IMR-90 (cell line): Measurements from ENCODE around the gene ZFX. TPM values are rescaled to one million over a fixed set of nuclear protein-coding genes. Genes with fewer than 3 reads are reported as not detected.

ENCODE experiments used
- ATAC-seq: fragments of 200-7000 bp; cut with Tn5 transposase; 2 replicates; pipeline ENCODE4 v1.9.1; 2020; ENCODE audit warnings: low read depth, mild to moderate bottlenecking, moderate library complexity
- BruUV-seq: library from RNA; stranded (reverse); fragments of 400-500 nt; replicated peaks from 2 replicates; lab custom pipeline; 2021; lab: Mats Ljungman, UMichigan
- CTCF ChIA-PET: fragments of 300-600 bp; formaldehyde crosslinking; extraction: SDS; loops from one replicate; lab custom pipeline; 2021; ENCODE audit warnings: antibody characterized with exemption; lab: Yijun Ruan, JAX
- POLR2A ChIA-PET: fragments of 300-600 bp; sonication (Branson Sonifier 250); formaldehyde crosslinking; loops from one replicate; lab custom pipeline; 2022; ENCODE audit warnings: antibody characterized with exemption; ENCODE audit not compliant: unreplicated experiment; lab: Charles Lee
- DNase-seq: peaks from one replicate; pipeline ENCODE4 v3.0.0; 2013
- H2AFZ ChIP-seq: replicated peaks from 2 replicates; pipeline ENCODE3; 2013; ENCODE audit warnings: low read length, mild to moderate bottlenecking; ENCODE audit not compliant: poor library complexity
- H2AK5ac ChIP-seq: 2 replicates; pipeline ENCODE4 v1.6.1; 2013; ENCODE audit warnings: low read depth, low read length, inconsistent platforms
- H2AK9ac ChIP-seq: replicated peaks from 2 replicates; pipeline ENCODE3; 2013; ENCODE audit warnings: mild to moderate bottlenecking, low read depth, low read length, moderate library complexity; ENCODE audit not compliant: poor library complexity
- H2BK120ac ChIP-seq: 2 replicates; pipeline ENCODE4 v1.6.1; 2013; ENCODE audit warnings: low read depth, low read length, inconsistent platforms
- H2BK15ac ChIP-seq: 3 replicates; pipeline ENCODE4 v1.6.1; 2013; ENCODE audit warnings: low read depth, low read length, inconsistent platforms
- H2BK20ac ChIP-seq: 2 replicates; pipeline ENCODE4 v1.6.1; 2013; ENCODE audit warnings: low read depth, mild to moderate bottlenecking, inconsistent platforms, low read length, moderate library complexity
- H2BK5ac ChIP-seq: 2 replicates; pipeline ENCODE4 v1.6.1; 2013; ENCODE audit warnings: mild to moderate bottlenecking, low read depth, low read length, inconsistent platforms; ENCODE audit not compliant: poor library complexity, severe bottlenecking
- H3K14ac ChIP-seq: replicated peaks from 2 replicates; pipeline ENCODE4 v1.6.1; 2013; ENCODE audit warnings: low read depth, low read length, inconsistent platforms
- H3K18ac ChIP-seq: 2 replicates; pipeline ENCODE4 v1.6.1; 2013; ENCODE audit warnings: low read depth, low read length, control low read depth
- H3K23ac ChIP-seq: 2 replicates; pipeline ENCODE4 v1.6.1; 2013; ENCODE audit warnings: low read depth, low read length, inconsistent platforms
- H3K27ac ChIP-seq: 2 replicates; pipeline ENCODE4 v1.5.1; 2013; ENCODE audit warnings: mild to moderate bottlenecking, control low read depth, low read length; ENCODE audit not compliant: insufficient read depth
- H3K27me3 ChIP-seq: 2 replicates; pipeline ENCODE4 v1.6.1; 2013; ENCODE audit warnings: low read length; ENCODE audit not compliant: control insufficient read depth, insufficient read depth
- H3K36me3 ChIP-seq: 2 replicates; pipeline ENCODE4 v1.6.1; 2013; ENCODE audit warnings: low read length, mixed read lengths; ENCODE audit not compliant: control insufficient read depth, insufficient read depth
- H3K4ac ChIP-seq: 2 replicates; pipeline ENCODE4 v1.6.1; 2013; ENCODE audit warnings: low read depth, low read length, inconsistent platforms
- H3K4me1 ChIP-seq: 2 replicates; pipeline ENCODE4 v1.6.1; 2013; ENCODE audit warnings: low read length, mixed read lengths; ENCODE audit not compliant: control insufficient read depth, insufficient read depth
- H3K4me2 ChIP-seq: 2 replicates; pipeline ENCODE4 v1.6.1; 2013; ENCODE audit warnings: low read depth, mild to moderate bottlenecking, control low read depth, low read length, moderate library complexity
- H3K4me3 ChIP-seq: 2 replicates; pipeline ENCODE4 v1.5.1; 2013; ENCODE audit warnings: low read depth, mild to moderate bottlenecking, control low read depth, low read length, moderate library complexity; ENCODE audit not compliant: insufficient read depth
- H3K56ac ChIP-seq: 2 replicates; pipeline ENCODE4 v1.6.1; 2013; ENCODE audit warnings: low read length, inconsistent platforms; ENCODE audit not compliant: insufficient read depth; ENCODE audit errors: extremely low read depth
- H3K79me1 ChIP-seq, 2 experiments: 2 replicates each; pipeline ENCODE4 v1.6.1; 2013; ENCODE audit warnings: low read length in 2 of 2, inconsistent platforms in 1 of 2, low read depth in 1 of 2
- H3K9ac ChIP-seq: 2 replicates; pipeline ENCODE4 v1.6.1; 2013; ENCODE audit warnings: low read depth, low read length, control low read depth
- H3K9me1 ChIP-seq: 2 replicates; pipeline ENCODE4 v1.6.1; 2013; ENCODE audit warnings: low read length, inconsistent platforms; ENCODE audit not compliant: insufficient read depth
- H3K9me3 ChIP-seq: 2 replicates; pipeline ENCODE4 v1.6.1; 2013; ENCODE audit warnings: low read length; ENCODE audit not compliant: control insufficient read depth, insufficient read depth
- H4K20me1 ChIP-seq: 2 replicates; pipeline ENCODE4 v1.6.1; 2013; ENCODE audit warnings: low read length, inconsistent platforms; ENCODE audit not compliant: insufficient read depth
- H4K5ac ChIP-seq: 2 replicates; pipeline ENCODE4 v1.6.1; 2013; ENCODE audit warnings: mild to moderate bottlenecking, low read depth, low read length, control low read depth
- H4K8ac ChIP-seq, 2 experiments: 2 replicates each; pipeline ENCODE4 v1.6.1; 2013; ENCODE audit warnings: low read depth in 2 of 2, low read length in 2 of 2, control low read depth in 1 of 2, inconsistent platforms in 1 of 2
- H4K91ac ChIP-seq: 2 replicates; pipeline ENCODE4 v1.6.1; 2013; ENCODE audit warnings: low read depth, low read length, inconsistent platforms; ENCODE audit not compliant: insufficient read depth
- CTCF ChIP-seq: conservative IDR thresholded peaks from 2 replicates; pipeline ENCODE4 v1.5.1; 2012; ENCODE audit warnings: mild to moderate bottlenecking, low read depth, low read length, improper control_type of control experiment
- MXI1 ChIP-seq: IDR thresholded peaks from 2 replicates; pipeline ENCODE4 v1.6.1; 2012; ENCODE audit warnings: low read depth, mild to moderate bottlenecking, low read length, moderate library complexity, borderline replicate concordance
- POLR2A ChIP-seq: IDR thresholded peaks from 2 replicates; pipeline ENCODE4 v1.6.1; 2012; ENCODE audit warnings: mild to moderate bottlenecking, low read depth, low read length
- WGBS, 2 experiments: methylation state at CpG; one replicate each; pipeline versions ENCODE4 v1.1.5 to v1.1.7; 2013; ENCODE audit warnings: missing lambda C conversion rate in 2 of 2; ENCODE audit not compliant: insufficient read length in 1 of 2; ENCODE audit errors: extremely low coverage in 2 of 2; 5-methylcytosine and 5-hydroxymethylcytosine counted together
- dilution Hi-C: fragments of 300-500 bp; cut with HindIII; formaldehyde crosslinking; loops from one replicate; pipeline ENCODE4 v1.14.3; 2018; ENCODE audit warnings: low sequenced_read_pairs; ENCODE audit not compliant: unreplicated experiment
- in situ Hi-C: fragments of 300-500 bp; cut with MboI; formaldehyde crosslinking; loops from 3 replicates; pipeline ENCODE4 v1.14.3; 2019; ENCODE audit warnings: low sequenced_read_pairs, inconsistent platforms, mixed read lengths
- intact Hi-C: fragments of 100-400 bp; cut with micrococcal nuclease; formaldehyde crosslinking; loops from 2 replicates; pipeline ENCODE4 v1.10.0; 2022
- polyA plus RNA-seq, 3 experiments: library from polyadenylated mRNA; depleted of rRNA; stranded (reverse); fragments of >200 nt; gene quantifications; 2 replicates each; pipeline ENCODE4 v1.2.3, GENCODE V29; 2012; ENCODE audit warnings: low replicate concordance in 1 of 3
- total RNA-seq: library from RNA; depleted of rRNA; stranded (reverse); fragments of >200 nt; gene quantifications from 2 replicates; pipeline ENCODE4 v1.2.3, GENCODE V29; 2012

The ZFX gene
- total and polyA plus RNA-seq, 2 of the 4 experiments (the other 2 are of a cell fraction): 16.0 to 99.3 TPM

GRCh38 chrX:24148535-24149350 lies 786 bp upstream of the ZFX start:
- CTCF ChIA-PET: no interaction called here
- Histone ChIP-seq H2AK5ac (no peak overlapping the region; the same call in 1 of the 2 replicates), H3K9me1 (peaks cover 7% of the 10 kb centered on the region), H4K91ac (peak overlapping the region; percentile 62), H3K56ac (peak overlapping the region; percentile 67), H2BK15ac (no peak overlapping the region), H3K23ac (peak overlapping the region; percentile 87; the same call in 1 of the 2 replicates), H4K5ac (peak overlapping the region; percentile 93), H2AFZ (peak overlapping the region; percentile 94), H2AK9ac (peak overlapping the region; percentile 59), H3K9ac (peak overlapping the region; percentile 100), H3K27me3 (no peaks in the 10 kb centered on the region), H3K9me3 (no peaks in the 10 kb centered on the region), H3K79me1 (peaks cover 0 to 17% of the 10 kb centered on the region in 2 experiments; a peak in 1 of 4 replicates), H4K8ac (peak overlapping the region; percentile 77 to 80), H3K4ac (peak overlapping the region; percentile 80), H3K27ac (peak overlapping the region; percentile 100), H2BK20ac (no peak overlapping the region), H3K14ac (peak overlapping the region; percentile 97), H2BK5ac (peak overlapping the region; percentile 99), H4K20me1 (peaks cover 34% of the 10 kb centered on the region), H3K4me1 (peaks cover 8% of the 10 kb centered on the region), H3K4me2 (peak overlapping the region; percentile 99), H2BK120ac (peak overlapping the region; percentile 31), H3K4me3 (peak overlapping the region; percentile 98), H3K18ac (peak overlapping the region; percentile 95), H3K36me3 (peaks cover 2% of the 10 kb centered on the region)
- TF ChIP-seq POLR2A: peak; percentile 25; the same call in 1 of the 2 replicates
- no peak for TF ChIP-seq MXI1
- no peak for TF ChIP-seq CTCF
- 1% methylated on average over 14 of the region's 35 CpGs; no CpG with 5 or more reads in 1 of the 2 experiments for WGBS, 2 experiments
- POLR2A ChIA-PET: no interaction called here
- DNase-seq (peak; percentile 61), ATAC-seq (no peak; the same call in 1 of the 2 replicates)
- in situ Hi-C loops: no loop called here
- intact Hi-C loops: no loop called here
- dilution Hi-C loops: no loop called here
- no TSS peak for BruUV-seq
